GM21528 (cell line): ENCODE measurements around the gene GLI2.

Experiments used
- ATAC-seq: cut with Tn5 transposase; IDR thresholded peaks from one replicate; pipeline ENCODE4 v1.9.1; 2021; ENCODE audit warnings: mild to moderate bottlenecking, moderate library complexity; ENCODE audit not compliant: unreplicated experiment, low FRiP score

Gene GLI2

DNA sequence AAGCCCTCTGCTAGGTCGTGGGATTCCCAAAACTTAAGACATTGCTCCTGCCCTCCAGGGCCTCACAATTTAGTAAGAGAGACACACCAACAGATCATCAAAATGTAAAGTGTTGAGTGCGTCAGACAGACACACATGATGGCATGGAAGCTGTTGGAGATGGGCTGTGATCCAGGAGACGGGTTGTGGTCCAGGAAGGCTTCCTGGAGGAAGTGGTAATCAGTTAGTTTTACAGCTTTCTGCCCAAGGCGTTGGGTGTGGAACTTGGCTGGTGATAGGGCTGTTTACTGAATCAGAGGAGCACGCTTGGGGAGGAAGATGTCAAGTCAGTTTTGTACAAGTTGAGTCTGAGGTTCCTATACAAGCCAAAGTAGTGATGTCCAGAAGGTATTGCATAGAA lies 24.0 kb upstream of the GLI2 start:
- ATAC-seq, result no peak

DNA sequence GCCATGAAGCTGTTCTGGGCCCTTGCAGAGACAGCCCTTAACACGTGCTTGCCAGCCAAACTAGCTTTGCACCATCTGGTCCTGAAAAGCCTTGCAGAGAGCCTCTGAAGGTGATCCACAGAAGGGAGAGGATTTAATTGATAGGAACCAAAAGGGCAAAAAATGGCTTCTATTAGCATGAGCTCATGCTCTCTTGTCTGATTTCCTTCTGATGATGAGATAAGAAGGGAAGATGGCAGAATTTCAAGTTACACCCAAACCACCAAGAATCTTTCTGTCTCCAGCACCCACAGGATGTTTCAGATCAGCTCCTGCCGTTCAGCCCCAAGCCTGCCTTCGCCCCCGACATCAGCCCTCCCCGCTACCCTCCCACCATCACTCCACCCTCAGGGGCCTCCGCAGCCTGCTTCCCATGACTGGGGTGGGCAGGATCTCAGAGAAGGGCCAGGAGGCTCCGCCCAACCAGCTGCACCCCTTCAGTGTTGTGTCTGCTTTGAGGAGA lies 23.4 kb upstream of the GLI2 start:
- ATAC-seq, result no peak

DNA sequence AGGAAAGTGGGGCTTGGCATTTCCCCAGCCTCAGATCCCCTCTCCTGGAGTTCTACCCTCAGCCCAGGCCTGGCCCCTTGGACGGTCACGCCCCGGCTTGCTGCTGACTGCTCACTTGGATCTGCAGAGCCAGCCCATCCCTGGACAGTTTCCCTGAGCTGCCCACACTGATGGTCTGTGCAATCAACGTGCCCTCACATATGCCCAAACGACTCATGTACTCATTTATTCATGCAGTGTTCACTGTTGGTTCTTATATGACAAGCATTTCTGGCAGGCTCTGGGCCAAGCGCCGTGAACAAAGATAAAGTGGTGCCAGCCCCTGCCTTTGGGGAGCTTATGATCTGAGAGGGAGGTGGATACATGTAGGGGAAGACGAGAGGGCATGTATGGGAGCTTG lies 20.3 kb upstream of the GLI2 start:
- no peak for ATAC-seq

DNA sequence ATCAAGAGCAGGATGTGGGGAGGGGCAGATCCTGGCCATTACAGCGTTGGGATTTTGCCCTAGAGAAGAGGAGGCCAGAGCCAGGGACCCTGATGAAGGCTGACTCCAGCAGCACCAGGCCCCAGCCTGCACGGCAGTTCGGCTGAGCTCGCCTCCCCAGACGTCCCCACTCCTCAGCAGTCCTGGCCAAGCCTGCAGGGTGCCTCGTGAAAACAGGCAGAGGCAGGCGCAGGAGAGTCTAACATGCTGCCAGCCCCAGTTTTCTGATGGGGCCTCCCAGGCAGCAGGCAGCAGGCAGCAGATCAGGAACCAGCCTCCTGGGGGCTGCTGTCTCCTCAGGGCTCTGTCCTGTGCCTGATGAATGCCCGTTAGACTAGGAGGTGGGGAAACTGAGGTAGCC lies 19.7 kb upstream of the GLI2 start:
- no peak for ATAC-seq

DNA sequence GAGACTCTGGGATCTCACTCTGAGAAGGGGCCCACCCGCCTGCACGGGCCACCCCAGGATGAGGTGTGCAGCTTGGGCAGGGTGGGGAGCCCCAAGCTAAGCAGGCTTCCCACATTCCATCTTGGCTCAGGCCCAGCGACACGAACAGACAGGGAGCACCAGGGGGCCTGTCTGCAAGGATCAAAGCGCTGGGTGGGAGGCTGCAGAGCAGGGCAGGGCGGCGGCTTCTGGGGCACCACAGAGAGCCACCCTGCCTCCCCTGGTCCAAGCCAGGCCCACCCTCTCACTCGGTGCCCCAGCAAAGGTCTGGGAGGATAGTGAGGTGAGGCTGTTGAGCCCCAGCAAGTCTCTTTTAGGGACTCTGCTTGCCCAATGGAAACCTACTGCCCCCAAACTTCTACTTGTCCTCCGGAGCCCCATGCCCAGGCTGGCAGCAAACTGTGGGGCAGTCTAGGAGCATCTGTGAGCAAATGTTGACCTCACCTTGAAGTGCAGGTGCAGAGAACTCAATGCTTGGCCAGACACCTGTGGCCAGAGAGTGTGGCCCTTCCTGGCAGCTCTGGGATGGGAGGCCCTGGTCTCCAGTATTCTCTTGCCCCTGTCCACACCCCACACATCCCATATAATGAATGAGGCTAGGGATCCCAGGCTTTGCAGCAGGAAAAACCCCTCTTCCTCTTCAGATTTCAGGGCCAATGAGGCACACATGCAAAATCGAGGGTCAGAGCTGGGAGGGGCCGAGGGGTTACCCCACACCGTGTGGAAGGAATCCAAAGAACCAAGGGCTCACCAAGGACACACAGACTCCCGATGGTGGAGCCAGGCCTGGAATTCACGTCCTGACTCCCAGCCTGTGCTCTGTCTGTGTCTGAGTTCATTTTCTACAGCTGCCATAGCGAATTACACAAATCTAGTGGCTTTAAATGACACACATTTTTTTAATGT lies 18.8 kb upstream of the GLI2 start:
- ATAC-seq, result no peak

DNA sequence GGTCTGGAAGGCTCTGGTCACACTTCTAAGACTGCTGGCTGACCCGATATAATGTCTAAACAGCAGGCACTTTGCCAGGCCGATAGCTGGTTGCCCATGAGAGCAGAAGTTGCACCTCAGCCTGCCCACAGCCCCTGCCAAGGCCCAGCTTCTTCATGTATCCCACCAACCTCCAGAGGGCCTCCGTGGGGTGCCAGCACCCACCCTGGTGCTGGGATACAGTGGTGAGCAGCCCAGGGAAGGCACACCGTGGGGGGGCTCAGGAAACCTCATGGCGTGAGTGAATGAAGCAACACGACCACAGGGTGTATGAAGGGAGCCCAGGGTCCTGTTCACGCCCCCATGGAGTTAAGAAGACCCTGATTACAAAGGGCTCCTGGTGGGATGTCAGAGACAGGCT lies 16.2 kb upstream of the GLI2 start:
- ATAC-seq, result no peak

DNA sequence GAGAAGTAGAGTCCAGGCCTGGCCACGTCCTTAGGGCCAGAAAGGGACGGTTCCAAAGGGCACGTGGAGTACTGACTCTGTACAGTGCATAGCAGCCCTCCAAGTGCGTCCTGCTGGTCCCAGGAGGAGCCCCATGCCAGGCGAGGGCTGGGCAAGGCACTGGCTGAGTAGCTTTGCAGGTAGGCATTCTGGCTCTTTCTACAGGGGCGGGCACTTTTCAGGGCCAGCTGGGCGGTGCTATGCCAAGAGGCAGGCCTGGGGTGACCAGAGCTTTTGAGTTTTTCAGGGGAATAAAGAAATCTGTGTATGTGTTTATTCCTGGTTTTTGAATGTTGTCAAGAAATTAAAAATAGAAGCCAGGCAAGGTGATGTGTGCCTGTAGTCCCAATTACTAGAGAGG lies 15.4 kb upstream of the GLI2 start:
- no peak for ATAC-seq

DNA sequence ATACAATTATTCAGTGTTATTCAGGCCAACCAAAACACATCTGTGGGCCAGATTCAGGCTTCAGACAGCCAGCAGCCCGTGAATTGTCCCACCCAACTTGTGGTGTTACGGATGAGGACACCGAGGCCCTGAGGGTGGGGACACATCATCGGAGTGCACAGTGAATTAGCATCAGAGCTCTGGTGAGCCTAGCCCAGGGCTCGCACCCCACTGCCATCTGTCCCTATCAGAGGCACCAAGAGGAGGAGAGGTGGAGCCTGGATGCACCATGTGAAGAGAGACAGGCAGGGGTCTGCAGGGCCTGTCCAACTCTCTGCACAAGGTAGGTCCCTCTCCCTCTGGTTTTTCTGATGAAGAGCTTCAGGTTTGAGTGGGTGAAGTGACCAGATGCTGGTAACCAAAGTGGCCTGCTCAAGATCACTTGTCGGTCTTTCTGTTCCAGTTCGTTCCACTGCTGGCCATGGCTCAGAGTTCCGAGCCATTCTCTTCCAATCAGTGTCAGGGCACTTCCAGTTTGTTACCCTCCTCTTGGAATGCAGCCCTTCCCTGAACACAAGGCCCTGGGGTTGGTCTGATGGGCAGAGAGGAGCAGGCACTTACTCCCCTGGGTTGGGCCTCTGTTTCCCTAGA lies 14.8 kb upstream of the GLI2 start:
- ATAC-seq, result no peak

DNA sequence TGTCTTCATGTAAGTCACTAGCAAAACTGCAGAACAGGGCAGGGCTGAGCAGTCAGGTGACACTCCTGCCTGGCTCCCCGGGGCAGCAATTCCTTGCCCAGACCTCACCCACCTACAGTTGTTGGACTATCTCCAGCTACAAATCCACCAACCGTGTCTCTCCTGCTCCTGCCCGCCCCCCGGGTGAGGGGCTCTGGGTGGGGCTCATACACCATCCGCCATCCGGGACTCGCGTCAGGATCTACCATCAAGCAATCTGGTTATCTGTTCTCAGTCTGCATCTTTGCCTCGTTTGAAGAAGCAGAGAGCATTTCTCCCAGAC lies 13.5 kb upstream of the GLI2 start:
- no peak for ATAC-seq

DNA sequence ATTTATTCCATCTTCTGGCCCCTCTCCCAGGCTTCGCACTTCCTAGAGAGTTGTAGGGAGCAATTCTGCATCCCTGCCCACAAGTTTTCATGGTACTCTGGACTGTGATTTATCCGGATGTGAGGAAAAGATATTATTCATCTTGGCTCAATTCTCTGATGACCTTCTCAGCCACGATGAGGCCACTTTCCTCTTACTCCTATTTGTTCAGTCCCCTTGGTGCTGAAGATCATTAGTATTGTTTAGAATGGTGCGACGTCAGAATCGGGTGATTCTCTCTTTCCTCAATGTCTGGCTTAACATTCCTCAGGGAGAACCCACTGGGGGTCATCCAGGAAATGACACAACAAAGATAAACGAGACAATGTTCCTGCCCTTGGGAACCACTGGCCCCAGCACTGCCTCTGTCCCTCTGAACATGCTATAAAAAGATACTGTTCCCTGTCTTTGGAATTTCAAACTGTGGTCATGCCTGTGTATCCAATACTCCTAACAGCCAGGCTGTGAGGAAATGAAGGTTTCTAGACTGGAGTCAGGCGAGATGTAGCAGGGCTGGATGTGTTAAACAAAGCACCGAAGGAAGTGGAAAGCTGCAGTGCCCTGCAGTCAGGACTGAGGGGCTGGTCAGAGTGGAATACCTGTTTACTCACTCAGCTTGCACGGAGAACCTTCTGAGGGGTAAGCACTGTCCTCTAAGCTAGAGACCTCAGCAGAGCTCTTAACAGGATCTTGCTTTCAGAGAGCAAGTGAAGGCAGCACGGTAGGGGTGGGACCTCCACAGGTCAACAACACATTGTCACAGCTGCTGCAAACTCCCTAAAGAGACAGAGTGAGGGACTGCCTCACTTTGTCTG lies 12.9 kb upstream of the GLI2 start:
- no peak for ATAC-seq

DNA sequence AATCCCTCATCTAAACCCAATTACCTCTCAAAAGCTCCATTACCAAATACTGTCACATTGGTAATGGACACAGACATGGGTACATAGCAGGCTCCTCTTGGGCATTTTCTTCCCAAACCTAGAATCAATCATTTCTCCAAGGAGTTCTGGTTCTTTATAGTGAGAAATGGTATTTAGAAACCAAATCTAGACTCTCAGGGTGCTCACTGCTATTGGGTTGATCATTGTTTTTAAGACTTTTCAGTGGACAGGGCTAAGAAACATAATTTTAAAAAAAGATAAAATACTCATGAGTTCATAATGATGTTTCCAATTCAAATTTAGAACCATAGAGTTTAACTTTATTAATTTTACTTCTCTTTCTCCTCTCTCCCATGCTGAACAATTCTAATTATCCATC lies 9.4 kb upstream of the GLI2 start:
- ATAC-seq, result no peak

DNA sequence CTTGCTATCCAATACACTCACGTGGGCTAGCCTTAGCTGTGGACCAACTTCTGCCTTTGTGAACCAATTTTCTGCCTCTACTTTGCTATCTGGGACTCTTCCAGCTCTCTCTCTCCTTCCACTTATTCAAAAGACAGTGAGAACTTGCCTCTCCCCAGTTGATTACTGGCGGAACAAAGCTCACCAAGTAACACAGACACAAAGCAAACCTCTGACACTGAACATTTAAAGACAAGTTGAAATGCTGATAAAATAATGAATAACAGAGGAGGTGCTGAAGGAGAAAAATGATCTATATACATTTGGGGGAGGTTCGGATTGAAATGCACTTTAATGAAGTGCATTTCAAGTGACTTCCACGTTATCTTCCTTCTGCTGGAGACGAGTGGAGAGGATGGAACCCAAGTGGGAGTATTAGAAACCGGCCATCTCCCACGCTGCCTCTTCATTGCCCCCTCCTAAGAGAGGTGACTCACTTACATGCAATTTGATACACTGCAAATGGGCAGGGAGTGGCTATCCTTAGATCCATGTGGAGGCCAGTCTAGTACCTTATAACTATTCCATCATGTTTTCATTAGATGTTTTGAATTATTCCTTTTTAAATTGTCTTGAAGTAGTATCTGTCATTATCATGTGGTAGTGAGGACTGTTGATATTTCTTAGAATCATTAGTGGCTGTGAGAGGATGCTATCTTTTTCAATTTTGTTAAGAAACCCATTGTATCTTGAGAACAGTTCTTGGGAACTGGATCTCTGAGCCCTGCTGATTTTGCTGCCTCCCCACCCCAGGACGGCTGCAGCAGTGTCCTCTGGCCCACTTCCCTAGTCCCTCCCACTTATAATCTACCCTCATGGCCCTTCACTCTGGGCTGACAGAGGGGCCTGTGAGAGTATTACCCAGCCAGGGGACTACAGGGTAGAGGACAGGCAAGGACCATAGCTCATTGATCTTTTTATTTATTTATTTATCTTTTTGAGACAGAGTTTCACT lies 6.0 kb upstream of the GLI2 start:
- no peak for ATAC-seq

DNA sequence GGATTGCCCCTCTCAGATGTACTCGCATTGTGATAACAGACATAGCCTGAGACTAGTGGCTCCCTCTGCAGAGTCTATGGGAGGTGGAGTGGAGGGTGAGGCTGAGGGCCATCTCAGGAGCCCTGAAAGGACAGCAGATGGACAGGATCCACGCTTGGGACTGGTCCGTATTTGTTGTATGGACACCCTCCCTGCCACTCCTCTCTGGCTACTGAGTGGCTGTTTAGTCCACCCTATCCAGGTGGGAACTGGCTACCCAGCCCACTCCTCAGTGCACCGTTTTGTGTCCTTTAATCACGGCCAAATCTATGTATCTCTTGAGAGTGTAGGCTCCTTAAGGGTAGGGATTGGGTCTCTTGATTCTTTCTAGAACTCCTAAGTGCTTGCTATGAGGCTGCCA lies 4.5 kb upstream of the GLI2 start:
- no peak for ATAC-seq

DNA sequence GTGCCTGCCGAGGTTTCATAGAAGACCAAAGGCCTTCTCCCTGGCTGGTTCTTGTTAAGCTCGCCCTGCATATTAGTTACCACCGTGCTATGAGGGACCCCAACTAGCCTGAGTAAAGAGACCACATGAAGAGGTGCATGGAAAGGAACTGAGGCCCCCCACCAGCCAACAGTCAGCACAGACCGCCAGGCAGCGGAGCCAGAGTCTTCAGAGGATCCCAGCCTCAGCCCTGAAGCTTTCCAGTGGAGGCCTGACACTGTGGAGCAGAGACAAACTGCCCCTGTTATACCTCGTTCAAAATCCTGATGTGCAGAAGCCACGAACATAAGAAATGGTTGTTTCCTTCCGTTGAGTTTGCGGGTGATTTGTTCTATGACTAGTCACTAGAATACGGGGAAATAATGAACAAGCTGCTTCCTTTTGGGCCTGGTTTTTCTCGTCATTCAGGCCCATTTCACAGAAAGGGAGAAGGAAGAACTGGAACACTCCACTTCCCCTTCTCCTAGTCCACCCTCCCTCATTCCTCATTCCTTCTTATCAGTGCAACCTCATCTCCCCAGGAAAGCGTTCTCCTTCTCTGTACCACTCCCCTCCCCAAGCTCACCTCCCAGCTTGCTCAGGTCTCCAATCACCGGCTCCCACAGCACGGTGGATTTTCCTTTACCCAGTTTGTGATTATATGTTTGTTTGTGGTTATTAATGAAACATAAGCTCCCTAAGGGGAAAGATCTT lies 3.0 kb upstream of the GLI2 start:
- ATAC-seq, result no peak

DNA sequence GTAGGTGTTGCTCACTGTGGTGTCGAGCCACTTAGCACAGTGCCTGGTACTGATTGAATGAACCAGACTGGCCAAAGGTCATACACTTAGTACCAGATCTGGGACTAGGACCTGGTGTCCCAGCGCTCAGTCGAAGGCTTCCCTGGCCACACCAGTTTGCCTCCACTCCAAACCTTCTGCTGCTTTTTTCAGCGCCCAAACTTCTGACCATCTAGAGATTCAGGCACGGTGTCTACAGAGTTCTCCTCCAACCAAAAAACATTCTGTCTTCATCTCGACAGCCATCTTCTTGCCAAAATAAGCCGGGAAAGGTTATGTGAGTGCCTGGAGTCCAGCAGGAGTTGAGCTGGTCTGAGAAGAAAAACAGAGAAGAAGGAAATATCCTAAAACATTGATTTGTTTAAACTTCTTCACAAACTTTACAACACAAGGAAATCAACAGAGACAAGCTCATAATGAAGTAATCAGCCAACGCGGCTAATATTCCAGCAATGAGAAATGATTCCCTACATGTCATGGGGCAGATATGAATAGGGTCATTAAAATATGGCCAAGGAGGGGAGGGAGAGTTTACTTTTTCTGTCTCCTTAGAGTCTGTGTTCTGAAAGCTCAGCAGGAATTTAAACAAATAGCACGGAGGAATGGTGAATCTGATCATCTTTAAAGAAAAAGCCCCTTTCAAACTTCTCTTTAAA lies 2.3 kb upstream of the GLI2 start:
- no peak for ATAC-seq

DNA sequence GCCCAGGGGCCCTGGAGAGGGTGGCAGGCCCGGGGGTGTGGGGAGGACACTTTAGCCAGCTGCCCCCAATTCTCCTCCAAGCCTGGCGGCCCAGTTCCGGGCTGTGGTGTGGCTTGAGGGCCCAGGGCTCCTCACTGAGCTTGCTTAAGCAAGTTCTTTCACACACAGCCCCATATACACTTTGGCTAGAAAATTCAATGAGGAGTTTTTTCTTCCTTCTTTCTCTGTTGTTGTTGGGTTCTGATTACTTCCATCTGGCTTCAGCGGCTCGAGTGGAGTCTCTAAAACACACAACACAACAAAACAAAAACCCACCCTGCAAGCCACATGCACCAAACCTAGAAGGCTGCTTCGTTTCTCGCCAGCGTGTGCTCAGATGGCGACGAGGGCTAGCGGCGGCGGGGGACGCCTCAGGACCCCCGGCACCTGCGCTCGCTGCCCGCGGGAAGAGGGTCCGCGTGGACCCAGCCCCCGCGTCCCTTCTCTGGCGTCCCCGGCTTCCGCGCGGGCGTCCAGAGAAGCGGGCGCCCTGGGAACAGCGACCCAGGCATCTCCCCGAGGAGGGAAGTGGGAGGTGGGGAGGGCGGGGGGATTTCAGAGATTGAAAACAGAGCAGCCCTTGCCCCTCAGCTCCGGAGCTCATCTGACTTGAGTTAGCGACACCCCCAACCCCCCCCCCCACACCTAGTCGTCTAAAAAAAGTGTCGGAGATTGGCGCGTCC lies 577 bp upstream of the GLI2 start:
- ATAC-seq, result no peak

DNA sequence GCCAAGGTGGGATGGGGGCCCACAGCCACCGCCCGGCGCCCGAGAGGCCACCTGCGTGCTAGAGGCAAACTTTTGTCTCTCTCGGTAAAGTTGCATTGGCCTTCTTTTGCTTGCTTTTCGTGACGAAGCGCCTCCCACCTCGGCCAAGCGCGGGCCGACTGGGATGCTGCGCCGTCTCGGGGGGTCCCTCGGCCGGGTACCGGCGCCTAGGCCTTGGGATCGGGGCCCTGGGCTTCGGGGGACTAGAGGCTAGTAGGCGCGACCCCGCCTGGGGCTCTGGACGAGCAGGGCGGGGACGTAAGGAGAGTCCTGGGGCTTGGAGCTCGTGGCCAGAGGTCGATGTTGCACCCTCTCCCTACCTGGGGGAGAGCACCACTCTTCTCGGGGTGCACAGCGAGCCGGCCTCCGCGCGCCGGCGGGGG lies 545 bp downstream of the GLI2 start:
- no peak for ATAC-seq
